HepG2 (cell line): ENCODE measurements around the gene BSG. TPM values are rescaled to one million over a fixed set of nuclear protein-coding genes. Genes with fewer than 3 reads are reported as not detected.

Experiments
- ATAD3A ChIP-seq: sonication (generic); formaldehyde crosslinking; IDR thresholded peaks from 2 replicates; pipeline ENCODE4 v1.4.0; 2020; ENCODE audit warnings: missing genetic modification reagents
- BORCS8-MEF2B ChIP-seq: sonication (generic); formaldehyde crosslinking; IDR thresholded peaks from 2 replicates; pipeline ENCODE4 v1.8.0; 2022; ENCODE audit warnings: mild to moderate bottlenecking, missing genetic modification reagents
- GATA4 ChIP-seq: sonication (generic); IDR thresholded peaks from 2 replicates; pipeline ENCODE4 v1.6.1; 2016; ENCODE audit warnings: antibody characterized with exemption, low read depth, borderline replicate concordance
- HOMEZ ChIP-seq: IDR thresholded peaks from 2 replicates; pipeline ENCODE4 v1.6.1; 2016; ENCODE audit warnings: low read depth
- NCOA1 ChIP-seq: sonication (generic); formaldehyde crosslinking; IDR thresholded peaks from 2 replicates; pipeline ENCODE4 v1.9.0; 2021; ENCODE audit warnings: missing genetic modification reagents
- ONECUT2 ChIP-seq: sonication (generic); formaldehyde crosslinking; IDR thresholded peaks from 2 replicates; pipeline ENCODE4 v1.4.0; 2020; ENCODE audit warnings: missing genetic modification reagents
- PATZ1 ChIP-seq: sonication (generic); formaldehyde crosslinking; IDR thresholded peaks from 2 replicates; pipeline ENCODE4 v1.4.0; 2020; ENCODE audit warnings: missing genetic modification reagents
- SALL2 ChIP-seq: sonication (generic); formaldehyde crosslinking; IDR thresholded peaks from 2 replicates; pipeline ENCODE4 v1.8.1; 2023; ENCODE audit warnings: mild to moderate bottlenecking, missing genetic modification reagents, inconsistent platforms
- SNAI1 ChIP-seq: sonication (generic); formaldehyde crosslinking; IDR thresholded peaks from 2 replicates; pipeline ENCODE4 v1.5.0; 2020; ENCODE audit warnings: mild to moderate bottlenecking, missing genetic modification reagents, borderline replicate concordance
- TBX3 ChIP-seq: fragments of 450-650 bp; IDR thresholded peaks from 2 replicates; pipeline ENCODE4 v1.6.1; 2017; ENCODE audit warnings: antibody characterized with exemption, mild to moderate bottlenecking, inconsistent platforms, borderline replicate concordance
- ZFY ChIP-seq: sonication (generic); formaldehyde crosslinking; IDR thresholded peaks from 2 replicates; pipeline ENCODE4 v1.4.0; 2020; ENCODE audit warnings: missing genetic modification reagents
- ZGPAT ChIP-seq: IDR thresholded peaks from 2 replicates; pipeline ENCODE4 v1.6.1; 2016; ENCODE audit warnings: mild to moderate bottlenecking
- ZKSCAN5 ChIP-seq: sonication (generic); formaldehyde crosslinking; IDR thresholded peaks from 2 replicates; pipeline ENCODE4 v1.5.1; 2020; ENCODE audit warnings: mild to moderate bottlenecking, missing genetic modification reagents
- ZNF10 ChIP-seq: sonication (generic); formaldehyde crosslinking; IDR thresholded peaks from 2 replicates; pipeline ENCODE4 v1.4.0; 2020; ENCODE audit warnings: mild to moderate bottlenecking, low read depth, missing genetic modification reagents, borderline replicate concordance
- ZNF142 ChIP-seq: sonication (generic); formaldehyde crosslinking; IDR thresholded peaks from 2 replicates; pipeline ENCODE4 v1.4.0; 2020; ENCODE audit warnings: missing genetic modification reagents
- ZNF501 ChIP-seq: sonication (generic); formaldehyde crosslinking; IDR thresholded peaks from 2 replicates; pipeline ENCODE4 v1.5.1; 2020; ENCODE audit warnings: mild to moderate bottlenecking, moderate library complexity, missing genetic modification reagents
- ZNF543 ChIP-seq: sonication (generic); formaldehyde crosslinking; IDR thresholded peaks from 2 replicates; pipeline ENCODE4 v1.4.0; 2020; ENCODE audit warnings: mild to moderate bottlenecking, missing genetic modification reagents
- ZNF569 ChIP-seq: sonication (generic); formaldehyde crosslinking; IDR thresholded peaks from 2 replicates; pipeline ENCODE4 v1.5.0; 2020; ENCODE audit warnings: mild to moderate bottlenecking, missing genetic modification reagents, moderate library complexity, borderline replicate concordance
- ZSCAN31 ChIP-seq: sonication (generic); formaldehyde crosslinking; IDR thresholded peaks from 2 replicates; pipeline ENCODE4 v1.5.0; 2020; ENCODE audit warnings: low read depth, mild to moderate bottlenecking, missing genetic modification reagents
- polyA plus RNA-seq, 8 experiments: library from polyadenylated mRNA; depleted of rRNA in 3 of 8; stranded (reverse) in 7 of 8; unstranded in 1 of 8; fragments of >200 nt; fragmentation: Illumina TruSeq in 4 of 8; extraction: Trizol in 4 of 8; gene quantifications; 2 replicates each; pipeline versions ENCODE4 v1.2.1 to v1.2.3, GENCODE V29; 2011 to 2016; ENCODE audit warnings: low read depth in 4 of 8, missing spikeins in 1 of 8, mixed read lengths in 1 of 8; ENCODE audit not compliant: insufficient read depth in 1 of 8
- total RNA-seq, 5 experiments: library from RNA; depleted of rRNA; stranded (reverse); fragments of >200 nt; fragmentation: Illumina TruSeq; extraction: Trizol; gene quantifications; 2 replicates each; pipeline ENCODE4 v1.2.3, GENCODE V29; 2016; ENCODE audit warnings: low read depth in 1 of 5

Gene BSG
- total and polyA plus RNA-seq, 2 of the 13 experiments (the other 11 are each of a cell fraction or from before 2014, with no cell fraction given) = 309 to 754 TPM

GRCh38 chr19:531753-532560 is 40.4 kb upstream of the BSG start, which contains the start of gene CDC34 (continued):
- TF ChIP-seq HOMEZ (CRISPR knock-in tag) (no peak), ZNF142 (CRISPR knock-in tag) (no peak), GATA4 (no peak), ZNF543 (CRISPR knock-in tag) (no peak), ZSCAN31 (no peak; the same call in 1 of the 2 replicates), ZNF501 (peak; percentile 37; the same call in 1 of the 2 replicates), ZNF10 (CRISPR knock-in tag) (no peak), SNAI1 (no peak; the same call in 1 of the 2 replicates), ZNF569 (CRISPR knock-in tag) (no peak), NCOA1 (CRISPR knock-in tag) (no peak), TBX3 (no peak), BORCS8-MEF2B (CRISPR knock-in tag) (no peak), ONECUT2 (CRISPR knock-in tag) (no peak), ATAD3A (CRISPR knock-in tag) (no peak), ZGPAT (CRISPR knock-in tag) (peak; percentile 7; the same call in 1 of the 2 replicates), ZFY (CRISPR knock-in tag) (no peak), PATZ1 (peak; percentile 29; the same call in 1 of the 2 replicates), ZKSCAN5 (CRISPR knock-in tag) (no peak), SALL2 (no peak)
